ENCODE data around the gene TMA7B. TPM values are rescaled to one million over a fixed set of nuclear protein-coding genes. Genes with fewer than 3 reads are reported as not detected.
A peak's percentile ranks its signal among the peaks of the same experiment; 100 is the strongest.

Gene TMA7B
- total RNA-seq, 1 donor from 2014 or later, result not detected

DNA sequence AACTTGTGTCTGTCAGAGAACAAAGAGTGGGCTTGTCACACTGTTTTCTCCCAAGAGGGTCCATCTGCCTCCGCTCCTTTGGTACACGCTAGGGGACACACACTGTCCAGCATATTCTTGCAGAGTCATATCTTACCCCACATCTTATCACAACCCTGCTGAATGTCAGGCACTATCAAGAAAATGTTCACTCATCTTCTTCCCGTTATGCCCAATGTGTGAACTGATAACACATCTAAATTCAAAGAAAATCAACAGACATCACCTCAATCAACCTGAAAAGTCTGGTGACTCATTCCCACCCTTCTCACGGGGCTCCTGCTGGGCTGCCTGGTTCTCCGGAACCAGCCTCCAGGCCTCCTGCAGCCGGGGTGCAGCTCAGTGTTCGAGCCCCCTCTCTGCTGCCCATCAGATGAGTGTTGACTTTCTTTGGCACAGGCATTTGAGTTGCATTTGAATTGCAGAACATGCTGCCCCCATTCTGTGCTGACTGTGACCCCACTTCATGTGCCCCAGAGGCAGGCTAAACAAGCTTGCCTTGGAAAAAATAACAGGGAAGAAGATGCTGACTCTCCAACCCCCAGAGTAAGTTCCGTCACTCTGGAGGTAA is 40.0 kb upstream of the TMA7B start:
- Mint-ChIP-seq H3K9me3 (no peaks in the 10 kb centered on the region), H3K4me3 (no peak overlapping the region)

DNA sequence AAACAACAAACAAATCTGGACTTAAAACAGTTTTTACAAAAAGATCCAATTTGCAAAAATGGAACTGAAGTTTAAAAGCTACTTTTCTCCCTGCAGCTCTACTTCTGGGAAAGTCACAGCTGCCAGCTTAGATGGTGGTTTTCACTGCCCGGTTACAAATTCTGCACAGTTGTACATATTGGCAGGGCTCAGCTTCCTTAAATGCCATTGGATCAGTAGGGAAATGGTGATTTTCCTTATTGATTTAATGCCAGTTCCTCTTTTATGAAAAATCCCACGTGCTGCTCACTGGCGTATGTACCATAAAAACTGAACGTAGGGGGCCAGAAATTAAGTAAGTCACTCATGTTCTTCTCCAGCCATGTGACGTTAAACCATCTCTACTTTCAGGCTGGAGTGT is 36.5 kb upstream of the TMA7B start:
- H3K4me3 Mint-ChIP-seq, result no peak overlapping the region
- no peak overlapping the region for H3K4me2 ChIP-seq
- H3K9ac ChIP-seq, result no peak overlapping the region
- peaks cover 11% of the 10 kb centered on the region for H3K27me3 Mint-ChIP-seq (ENCODE audit: insufficient read depth, low read depth)
- no peaks in the 10 kb centered on the region for H3K79me2 ChIP-seq (ENCODE audit: low read depth)
- DNase-seq (ENCODE audit: low spot score), result no peak
- no peak overlapping the region for H3K27ac ChIP-seq
- no peak overlapping the region for H3K27ac Mint-ChIP-seq
- no peaks in the 10 kb centered on the region for H3K4me1 ChIP-seq
- no peak overlapping the region for H2AFZ ChIP-seq (replicated peaks)
- no peak overlapping the region for H3K4me3 ChIP-seq
- H3K36me3 ChIP-seq, result no peaks in the 10 kb centered on the region
- H3K4me1 Mint-ChIP-seq, result peaks cover 4% of the 10 kb centered on the region
- no peaks in the 10 kb centered on the region for H3K9me3 ChIP-seq (ENCODE audit: low read depth)
- H3K9me3 Mint-ChIP-seq, result no peaks in the 10 kb centered on the region
- TF ChIP-seq EZH2phosphoT487 (IDR thresholded peaks at IDR 0.05) (no peak), EZH2 (IDR thresholded peaks at IDR 0.05) (no peak)
- TF ChIP-seq, protein P1, sequence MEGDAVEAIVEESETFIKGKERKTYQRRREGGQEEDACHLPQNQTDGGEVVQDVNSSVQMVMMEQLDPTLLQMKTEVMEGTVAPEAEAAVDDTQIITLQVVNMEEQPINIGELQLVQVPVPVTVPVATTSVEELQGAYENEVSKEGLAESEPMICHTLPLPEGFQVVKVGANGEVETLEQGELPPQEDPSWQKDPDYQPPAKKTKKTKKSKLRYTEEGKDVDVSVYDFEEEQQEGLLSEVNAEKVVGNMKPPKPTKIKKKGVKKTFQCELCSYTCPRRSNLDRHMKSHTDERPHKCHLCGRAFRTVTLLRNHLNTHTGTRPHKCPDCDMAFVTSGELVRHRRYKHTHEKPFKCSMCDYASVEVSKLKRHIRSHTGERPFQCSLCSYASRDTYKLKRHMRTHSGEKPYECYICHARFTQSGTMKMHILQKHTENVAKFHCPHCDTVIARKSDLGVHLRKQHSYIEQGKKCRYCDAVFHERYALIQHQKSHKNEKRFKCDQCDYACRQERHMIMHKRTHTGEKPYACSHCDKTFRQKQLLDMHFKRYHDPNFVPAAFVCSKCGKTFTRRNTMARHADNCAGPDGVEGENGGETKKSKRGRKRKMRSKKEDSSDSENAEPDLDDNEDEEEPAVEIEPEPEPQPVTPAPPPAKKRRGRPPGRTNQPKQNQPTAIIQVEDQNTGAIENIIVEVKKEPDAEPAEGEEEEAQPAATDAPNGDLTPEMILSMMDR (IDR thresholded peaks at IDR 0.05), result no peak
- no peaks in the 10 kb centered on the region for H3K36me3 Mint-ChIP-seq
- H3K27me3 ChIP-seq, result no peaks in the 10 kb centered on the region
- no peaks in the 10 kb centered on the region for H3F3A ChIP-seq (ENCODE audit: low read depth)
- H4K20me1 ChIP-seq (ENCODE audit: low read depth), result no peaks in the 10 kb centered on the region

More for the DNA sequence above, 40.0 kb upstream of the TMA7B start:
- H3K9me3 ChIP-seq (ENCODE audit: low read depth), result no peaks in the 10 kb centered on the region
- TF ChIP-seq EZH2phosphoT487 (IDR thresholded peaks at IDR 0.05) (no peak), EZH2 (IDR thresholded peaks at IDR 0.05) (no peak)
- TF ChIP-seq, protein P1 (IDR thresholded peaks at IDR 0.05), result no peak
- H3K4me1 ChIP-seq, result peaks cover 15% of the 10 kb centered on the region
- H3K79me2 ChIP-seq (ENCODE audit: low read depth), result no peaks in the 10 kb centered on the region
- no peak overlapping the region for H3K9ac ChIP-seq
- Mint-ChIP-seq H3K27ac (peak overlapping the region; percentile 57), H3K27me3 (ENCODE audit: insufficient read depth, low read depth) (peaks cover 11% of the 10 kb centered on the region), H3K36me3 (no peaks in the 10 kb centered on the region), H3K4me1 (peaks cover 23% of the 10 kb centered on the region)
- no peaks in the 10 kb centered on the region for H3K27me3 ChIP-seq
- no peaks in the 10 kb centered on the region for H4K20me1 ChIP-seq (ENCODE audit: low read depth)
- H3K36me3 ChIP-seq, result no peaks in the 10 kb centered on the region
- no peak overlapping the region for H2AFZ ChIP-seq (replicated peaks)
- H3K4me2 ChIP-seq, result no peak overlapping the region
- no peak overlapping the region for H3K27ac ChIP-seq
- DNase-seq (ENCODE audit: low spot score), result no peak
- H3K4me3 ChIP-seq, result no peak overlapping the region
- peaks cover 6% of the 10 kb centered on the region for H3F3A ChIP-seq (ENCODE audit: low read depth)

DNA sequence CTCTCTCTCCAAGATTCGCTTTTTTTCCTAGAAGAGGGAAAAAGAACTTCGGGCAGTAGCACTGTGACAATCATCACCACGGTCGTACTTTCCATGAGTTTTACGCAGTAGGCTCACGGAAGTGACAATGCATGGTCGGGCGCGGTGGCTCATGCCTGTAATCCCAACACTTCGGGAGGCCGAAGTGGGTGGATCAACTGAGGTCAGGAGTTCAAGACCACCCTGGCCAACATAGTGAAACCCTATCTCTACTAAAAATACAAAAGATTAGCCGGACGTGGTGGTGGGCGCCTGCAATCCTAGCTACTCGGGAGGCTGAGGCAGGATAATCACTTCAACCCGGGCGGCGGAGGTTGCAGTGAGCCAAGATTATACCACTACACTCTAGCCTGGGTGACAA is 35.9 kb upstream of the TMA7B start:
- TF ChIP-seq EZH2phosphoT487 (IDR thresholded peaks at IDR 0.05) (no peak), EZH2 (IDR thresholded peaks at IDR 0.05) (no peak)
- TF ChIP-seq, protein P1 (IDR thresholded peaks at IDR 0.05), result no peak
- H4K20me1 ChIP-seq (ENCODE audit: low read depth), result no peaks in the 10 kb centered on the region
- no peaks in the 10 kb centered on the region for H3K27me3 ChIP-seq
- peaks cover 4% of the 10 kb centered on the region for H3K4me1 Mint-ChIP-seq
- H3K4me3 Mint-ChIP-seq, result no peak overlapping the region
- no peaks in the 10 kb centered on the region for H3K79me2 ChIP-seq (ENCODE audit: low read depth)
- peaks cover 11% of the 10 kb centered on the region for H3K27me3 Mint-ChIP-seq (ENCODE audit: insufficient read depth, low read depth)
- no peak overlapping the region for H2AFZ ChIP-seq (replicated peaks)
- no peaks in the 10 kb centered on the region for H3K36me3 ChIP-seq
- no peaks in the 10 kb centered on the region for H3K9me3 Mint-ChIP-seq
- H3K27ac Mint-ChIP-seq, result no peak overlapping the region
- no peaks in the 10 kb centered on the region for H3K36me3 Mint-ChIP-seq
- DNase-seq (ENCODE audit: low spot score), result no peak
- H3K4me2 ChIP-seq, result no peak overlapping the region
- no peak overlapping the region for H3K27ac ChIP-seq
- no peak overlapping the region for H3K4me3 ChIP-seq
- no peaks in the 10 kb centered on the region for H3K9me3 ChIP-seq (ENCODE audit: low read depth)
- no peaks in the 10 kb centered on the region for H3F3A ChIP-seq (ENCODE audit: low read depth)
- H3K9ac ChIP-seq, result no peak overlapping the region
- H3K4me1 ChIP-seq, result no peaks in the 10 kb centered on the region
